HUDEP-2 (cell line): ENCODE measurements around the gene DUSP7.
"Not testable (repeated sequence)": the region's sequence is repeated elsewhere in the genome, so short reads cannot be mapped to it uniquely, and the experiment has no call there.

Experiments
- DNase-seq, 76 experiments: peaks; one replicate each; lab custom pipeline; 2025; ENCODE audit not compliant: unreplicated experiment in 76 of 76; lab: John Stamatoyannopoulos, UW

The DUSP7 gene

GRCh38 chr3:52051444-52051843, 4.9 kb downstream of the DUSP7 start:
- no peak for DNase-seq

- DNase-seq, result no peak
Observed at GRCh38 chr3:52050571-52050970, 5.8 kb downstream of the DUSP7 start.

- DNase-seq, result no peak
Observed at GRCh38 chr3:52049503-52049902, 6.9 kb downstream of the DUSP7 start.

DNA sequence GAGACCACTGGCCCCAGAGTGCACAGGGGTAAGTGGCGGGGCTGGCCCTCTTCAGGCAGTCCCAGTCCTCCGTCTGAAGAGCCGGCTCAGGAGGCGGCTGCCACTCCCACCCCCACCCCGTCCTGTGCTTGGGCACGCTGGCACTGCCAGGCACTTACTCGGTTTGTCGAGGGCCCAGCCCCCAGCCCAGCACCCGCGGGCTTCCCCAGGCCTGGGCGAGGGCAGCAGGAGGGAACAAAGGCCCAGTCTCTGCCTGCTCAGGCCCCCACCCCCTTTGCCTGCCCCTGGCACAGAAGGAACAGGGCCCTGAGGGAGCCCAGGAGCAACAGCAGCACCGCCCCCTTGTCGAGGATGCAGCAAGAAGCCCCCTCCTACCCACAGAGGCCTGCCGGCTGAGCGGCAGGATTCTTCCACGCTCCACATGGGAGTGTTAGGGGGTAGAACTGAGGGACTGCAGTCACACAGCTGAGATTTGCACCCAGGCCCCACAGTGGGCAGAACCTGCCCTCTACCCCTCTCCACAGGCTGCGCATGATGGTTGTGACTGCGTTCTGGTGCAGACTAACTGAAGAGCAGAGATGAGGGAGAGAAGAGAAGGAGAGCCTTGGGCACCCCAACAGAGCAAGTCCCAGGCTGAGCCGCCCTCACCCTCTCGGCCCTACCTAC, 8.9 kb downstream of the DUSP7 start:
- no peak for DNase-seq

DNA sequence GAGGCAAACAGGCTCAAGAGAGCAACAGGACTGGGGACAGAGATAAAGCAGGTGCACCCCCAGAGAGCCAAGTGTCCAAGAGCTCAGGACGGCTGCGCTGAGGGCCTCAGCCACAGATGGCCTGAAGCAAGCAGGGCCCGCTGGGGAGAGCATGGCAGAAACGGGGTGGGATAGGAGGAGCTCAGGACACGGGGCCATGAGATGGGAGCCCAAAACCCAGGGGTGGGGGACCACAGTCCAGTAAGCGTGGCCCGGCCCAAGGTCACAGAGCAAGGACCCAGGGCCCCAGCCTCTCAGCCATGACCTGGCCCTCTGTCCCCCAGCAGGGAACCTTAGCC, 9.5 kb downstream of the DUSP7 start:
- DNase-seq, result no peak

DNA sequence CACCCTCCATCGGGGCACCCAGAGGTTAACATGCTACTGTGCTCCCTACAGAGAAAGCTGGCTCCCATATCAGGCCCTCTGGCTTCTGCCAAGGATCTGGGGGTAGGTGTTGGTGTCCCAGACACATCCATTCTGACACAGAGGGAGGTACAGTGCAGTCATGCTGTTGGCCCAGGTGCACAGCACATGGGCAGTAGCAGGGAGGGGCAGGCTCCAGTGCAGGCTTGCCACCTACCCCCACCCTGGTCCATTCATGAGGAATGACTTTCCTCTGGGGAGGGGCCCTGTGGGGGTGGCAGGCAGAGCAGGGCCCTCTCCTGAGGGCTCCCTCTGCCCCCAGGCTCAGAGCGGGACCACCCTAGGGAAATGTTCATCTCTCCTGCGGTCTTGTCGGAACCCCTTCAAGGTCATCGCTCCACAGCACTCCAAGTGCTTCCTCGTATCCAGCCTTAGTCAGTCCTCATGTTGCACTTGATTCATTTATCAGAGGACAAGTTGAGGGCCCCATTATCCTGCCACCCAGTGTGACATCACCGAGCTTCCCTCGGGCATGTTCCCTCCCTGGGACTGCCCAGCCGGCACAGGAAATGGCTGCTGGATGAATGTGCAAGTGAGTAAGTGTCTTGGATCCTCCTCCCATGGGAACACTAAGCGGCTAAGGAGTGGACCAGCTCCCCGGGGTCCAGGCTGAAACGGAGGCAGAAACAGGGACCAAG, 10.0 kb downstream of the DUSP7 start:
- no peak for DNase-seq

DNA sequence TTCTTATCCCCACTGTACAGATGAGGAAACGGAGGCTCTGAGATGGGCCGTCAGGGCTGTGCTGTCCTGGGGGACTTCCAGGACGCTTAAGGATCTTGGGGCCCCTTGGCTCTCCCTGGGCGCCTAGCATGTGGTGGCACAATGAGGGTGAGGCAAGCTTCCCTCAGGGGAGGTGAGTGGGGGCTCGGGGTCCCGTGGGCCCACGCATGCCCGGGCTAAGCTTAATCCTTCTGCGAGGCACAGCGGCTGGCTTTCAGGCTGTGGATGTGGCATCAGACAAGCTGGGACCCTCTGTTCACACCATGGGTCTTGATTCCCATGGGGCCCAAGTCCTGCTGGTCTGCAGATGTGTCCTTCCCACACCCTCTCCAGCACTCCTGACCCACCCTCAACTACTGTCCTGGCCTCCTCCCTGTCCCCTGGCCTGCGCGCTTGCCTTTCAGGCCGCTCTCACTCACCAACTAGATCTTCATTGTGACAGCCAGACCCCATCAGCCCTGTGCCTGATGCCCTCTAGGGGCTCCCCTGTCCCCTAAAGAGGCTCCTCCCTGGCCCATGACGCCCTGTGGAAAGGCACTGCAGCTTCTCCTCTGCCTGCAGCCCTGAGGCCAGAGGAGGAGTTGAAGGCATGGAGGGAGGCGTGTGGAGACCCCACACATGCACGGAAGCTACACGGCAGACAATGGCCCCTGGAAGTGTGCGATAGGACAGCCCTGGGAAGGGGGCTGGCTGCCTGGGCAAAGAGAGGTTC, 11.3 kb downstream of the DUSP7 start:
- DNase-seq, result no peak

- DNase-seq, result no peak
Observed at GRCh38 chr3:52043750-52044149, 12.6 kb downstream of the DUSP7 start.

DNA sequence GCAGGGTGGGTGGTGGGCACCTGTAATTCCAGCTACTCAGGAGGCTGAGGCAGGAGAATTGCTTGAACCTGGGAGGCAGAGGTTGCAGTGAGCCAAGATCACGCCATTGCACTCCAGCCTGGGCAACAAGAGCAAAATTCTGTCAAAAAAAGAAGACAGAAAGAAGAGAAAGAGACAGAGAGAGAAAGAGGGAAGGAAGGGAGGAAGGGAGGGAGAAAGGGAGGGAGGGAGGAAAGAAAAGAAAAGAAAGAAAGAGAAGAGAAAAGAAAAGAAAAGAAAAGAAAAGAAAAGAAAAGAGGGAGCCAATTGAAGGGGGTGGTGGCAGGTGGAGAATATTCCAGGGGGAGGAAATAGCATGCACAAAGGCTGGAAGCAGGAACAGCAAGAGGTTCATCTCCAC, 13.3 kb downstream of the DUSP7 start:
- not testable (repeated sequence) for DNase-seq

DNA sequence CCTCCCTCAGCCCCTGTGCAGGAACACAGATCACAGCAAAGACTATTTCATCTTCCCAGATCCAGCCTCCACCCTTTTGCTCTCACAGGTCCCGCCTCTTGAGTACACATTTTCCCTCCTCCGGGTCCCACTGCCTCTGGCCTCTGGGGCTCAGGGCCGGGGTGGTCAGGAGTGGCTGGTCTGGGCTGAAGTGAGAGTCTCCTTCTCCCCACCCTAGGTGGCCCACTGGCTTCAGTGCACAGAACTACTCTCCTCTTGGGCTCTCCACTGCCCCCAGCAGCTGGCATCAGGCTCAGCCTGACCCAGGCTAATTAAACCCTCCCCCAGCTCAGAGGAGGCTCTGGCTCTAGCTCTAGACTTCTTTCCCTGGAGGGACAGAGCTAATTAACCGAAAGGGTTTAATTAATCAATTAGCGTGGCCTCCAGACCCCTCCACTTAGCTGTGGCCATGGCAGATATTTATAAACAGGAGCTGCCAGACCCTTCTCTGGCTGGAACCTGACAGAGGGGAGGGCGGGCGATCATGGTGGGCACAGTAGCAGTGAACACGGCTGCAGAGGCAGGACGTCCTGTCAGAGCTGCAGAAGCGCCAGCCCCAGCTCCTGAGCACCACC, 15.1 kb downstream of the DUSP7 start:
- peak in 1 of 76 experiments; percentile 35 for DNase-seq

GRCh38 chr3:52040600-52040999, 15.8 kb downstream of the DUSP7 start:
- DNase-seq, result no peak

GRCh38 chr3:52039846-52040245, 16.5 kb downstream of the DUSP7 start:
- no peak for DNase-seq

DNA sequence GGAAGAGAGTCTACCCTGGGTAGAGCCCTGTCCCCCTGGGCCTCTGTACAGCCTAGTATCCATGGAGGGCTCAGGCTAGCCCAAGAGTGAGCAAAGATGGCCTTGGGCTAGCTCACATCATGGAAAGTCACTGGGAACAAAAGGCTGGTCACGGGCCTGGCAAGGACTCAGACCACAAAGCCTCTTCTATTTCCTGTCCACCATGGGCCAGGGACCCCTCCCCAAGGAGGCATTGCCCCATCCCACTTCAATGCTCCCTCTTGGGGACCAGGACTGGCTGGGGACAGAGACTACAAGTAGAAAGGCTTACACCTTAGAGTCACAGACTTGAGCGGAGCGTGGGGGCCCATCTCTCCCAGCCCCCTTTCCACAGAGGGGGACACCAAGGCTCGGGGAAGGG, 16.9 kb downstream of the DUSP7 start:
- no peak for DNase-seq

DNA sequence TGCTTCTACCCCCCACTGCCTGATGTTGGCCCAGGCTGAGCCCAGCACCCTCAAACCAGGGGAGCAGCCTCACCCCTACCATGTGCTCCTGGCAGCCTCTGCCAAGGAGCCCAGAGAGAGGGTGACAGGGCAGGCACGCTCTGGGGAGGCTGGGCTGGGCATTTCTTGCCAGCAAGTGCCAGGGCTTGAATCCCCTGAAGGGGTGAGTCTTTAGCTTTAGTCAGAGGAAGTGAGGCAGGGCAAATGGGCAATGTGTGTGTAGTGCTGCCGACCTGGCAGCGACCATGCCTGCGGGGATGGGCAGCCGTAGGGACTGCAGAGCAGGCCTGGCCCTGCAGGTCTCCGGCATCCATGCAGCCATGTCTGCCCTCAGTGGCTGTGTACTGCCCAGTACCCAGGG, 18.1 kb downstream of the DUSP7 start:
- DNase-seq, result no peak

- DNase-seq, result no peak
Observed at GRCh38 chr3:52037291-52037690, 19.1 kb downstream of the DUSP7 start.

GRCh38 chr3:52036829-52037228, 19.5 kb downstream of the DUSP7 start:
- DNase-seq, result no peak

DNA sequence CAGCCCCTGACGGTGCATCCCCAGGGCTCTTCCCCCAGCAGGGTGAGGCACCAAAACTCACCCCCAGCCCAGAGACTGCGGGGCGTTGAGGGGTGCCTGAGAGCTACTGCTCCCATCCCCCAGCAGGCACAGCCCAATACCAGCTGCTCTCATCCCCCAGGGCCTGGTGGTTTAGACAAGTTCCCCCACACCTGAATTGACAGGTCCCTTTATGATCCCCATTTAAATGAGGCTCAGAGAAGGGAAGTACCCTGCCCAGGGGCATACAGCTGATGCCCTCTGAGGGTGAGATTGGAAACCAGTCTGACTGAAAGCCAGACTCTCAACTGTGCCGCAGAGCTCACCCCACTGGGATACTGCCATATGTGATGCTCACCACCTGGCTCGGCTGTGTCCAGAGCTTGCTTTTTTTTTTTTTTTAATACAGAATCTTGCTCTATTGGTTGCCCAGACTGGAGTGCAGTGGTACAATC, 20.1 kb downstream of the DUSP7 start:
- no peak for DNase-seq

DNA sequence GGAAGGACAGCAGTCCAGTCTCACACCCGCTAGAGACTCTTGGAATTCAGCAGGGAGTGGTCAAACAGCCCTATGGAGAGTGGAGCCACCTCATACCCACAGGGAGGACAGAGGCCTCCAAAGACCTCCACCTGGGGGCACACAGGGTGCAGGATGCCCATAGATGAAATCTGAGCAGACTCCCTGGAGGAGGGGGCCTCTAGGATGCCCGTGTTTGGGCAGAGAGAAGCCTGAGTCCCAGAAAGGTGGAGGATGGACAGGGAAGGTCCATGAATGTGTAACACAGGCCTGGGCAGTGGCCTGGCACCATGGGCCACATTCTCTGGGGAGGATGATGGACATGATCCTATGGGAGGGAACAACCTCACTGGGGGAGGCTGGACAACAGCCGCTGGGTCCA, 21.7 kb downstream of the DUSP7 start:
- DNase-seq, result no peak

DNA sequence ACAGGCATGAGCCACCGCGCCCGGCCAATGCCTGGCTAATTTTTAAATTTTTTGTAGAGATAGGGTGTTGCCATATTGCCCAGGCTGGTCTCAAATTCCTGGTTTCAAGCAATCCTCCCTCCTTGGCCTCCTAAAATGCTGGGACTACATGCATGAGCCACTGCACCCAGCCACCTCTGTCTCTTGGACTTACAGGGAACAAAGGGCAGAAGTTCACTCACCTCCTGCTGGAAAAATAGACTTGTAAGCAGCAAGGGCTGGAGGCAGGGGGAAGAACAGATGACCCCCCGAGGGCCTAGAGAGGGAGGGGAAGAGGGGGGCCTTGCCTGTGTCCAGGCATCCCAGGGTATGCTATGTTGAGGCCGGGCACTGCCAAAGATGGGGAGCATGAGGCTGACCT, 22.2 kb downstream of the DUSP7 start:
- no peak for DNase-seq

DNA sequence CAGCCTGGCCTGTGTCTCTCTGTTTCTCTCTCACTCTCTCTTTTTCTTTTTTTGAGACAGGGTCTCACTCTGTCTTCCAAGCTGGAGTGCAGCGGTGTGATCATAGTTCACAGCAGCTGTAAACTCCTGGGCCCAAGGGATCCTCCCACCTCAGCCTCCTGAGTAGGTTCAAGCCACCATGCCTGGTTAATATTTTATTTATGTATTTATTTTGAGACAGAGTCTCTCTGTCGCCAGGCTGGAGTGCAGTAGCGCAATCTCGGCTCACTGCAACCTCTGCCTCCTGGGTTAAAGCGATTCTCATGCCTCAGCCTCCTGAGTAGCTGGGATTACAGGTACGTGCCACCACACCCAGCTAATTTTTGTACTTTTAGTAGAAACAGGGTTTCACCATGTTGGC, 22.6 kb downstream of the DUSP7 start:
- DNase-seq, result not testable (repeated sequence)

- no peak for DNase-seq
Observed at GRCh38 chr3:52032702-52033408, 23.5 kb downstream of the DUSP7 start.
